GM23338 (cell line): ENCODE results near the gene XYLT1. TPM values are rescaled to one million over a fixed set of nuclear protein-coding genes. Genes with fewer than 3 reads are reported as not detected.

Experiments
- ATAC-seq: fragments of 200-7000 bp; cut with Tn5 transposase; 3 replicates; pipeline ENCODE4 v1.9.1; 2020
- DNase-seq: peaks from one replicate; pipeline ENCODE4 v3.0.0-alpha.2; 2015; ENCODE audit warnings: low spot score
- H2AFZ ChIP-seq: fragments of 200-600 bp; sonication (generic); 2 replicates; pipeline ENCODE4 v1.8.0; 2016; ENCODE audit warnings: antibody characterized with exemption, mild to moderate bottlenecking, moderate library complexity
- H3F3A ChIP-seq: fragments of 200-600 bp; sonication (generic); replicated peaks from 2 replicates; pipeline ENCODE4 v1.8.0; 2017; ENCODE audit warnings: antibody characterized with exemption, mixed run types, low read depth
- H3K27ac ChIP-seq: fragments of 200-600 bp; sonication (generic); 2 replicates; pipeline ENCODE4 v1.6.1; 2016; ENCODE audit warnings: low read depth
- H3K27me3 ChIP-seq: fragments of 200-600 bp; sonication (generic); 2 replicates; pipeline ENCODE4 v1.8.0; 2016; ENCODE audit warnings: mild to moderate bottlenecking, mixed run types, moderate library complexity; ENCODE audit not compliant: insufficient read depth
- H3K36me3 ChIP-seq: fragments of 200-600 bp; sonication (generic); 2 replicates; pipeline ENCODE4 v1.8.0; 2016; ENCODE audit warnings: mild to moderate bottlenecking; ENCODE audit not compliant: insufficient read depth
- H3K4me1 ChIP-seq: fragments of 200-600 bp; sonication (generic); 2 replicates; pipeline ENCODE4 v1.8.0; 2016; ENCODE audit warnings: mild to moderate bottlenecking, moderate library complexity; ENCODE audit not compliant: insufficient read depth
- H3K4me2 ChIP-seq: fragments of 200-600 bp; sonication (generic); 2 replicates; pipeline ENCODE4 v1.7.1; 2017; ENCODE audit warnings: mixed run types
- H3K4me3 ChIP-seq: fragments of 200-600 bp; sonication (generic); 2 replicates; pipeline ENCODE4 v1.6.1; 2016; ENCODE audit warnings: mixed run types
- H3K79me2 ChIP-seq: fragments of 200-600 bp; sonication (generic); replicated peaks from 2 replicates; pipeline ENCODE4 v1.8.0; 2017; ENCODE audit warnings: mild to moderate bottlenecking; ENCODE audit not compliant: insufficient read depth
- H3K9me2 ChIP-seq: fragments of 200-600 bp; sonication (generic); 2 replicates; pipeline ENCODE4 v1.8.0; 2017; ENCODE audit not compliant: insufficient read depth
- H4K20me1 ChIP-seq: fragments of 200-600 bp; sonication (generic); replicated peaks from 2 replicates; pipeline ENCODE4 v1.8.0; 2017; ENCODE audit warnings: mild to moderate bottlenecking; ENCODE audit not compliant: insufficient read depth
- H3K27ac Mint-ChIP-seq: 2 replicates; pipeline ENCODE4 v1.8.0; 2020; ENCODE audit warnings: inconsistent platforms, mild to moderate bottlenecking, moderate library complexity, mixed read lengths
- H3K27me3 Mint-ChIP-seq: 3 replicates; pipeline ENCODE4 v1.8.0; 2022; ENCODE audit warnings: low read depth, mild to moderate bottlenecking, moderate library complexity, mixed read lengths, inconsistent platforms; ENCODE audit not compliant: insufficient read depth, poor library complexity
- H3K36me3 Mint-ChIP-seq: 3 replicates; pipeline ENCODE4 v1.8.0; 2021; ENCODE audit warnings: low read depth, mild to moderate bottlenecking, inconsistent platforms, moderate library complexity, mixed read lengths
- H3K4me1 Mint-ChIP-seq: 3 replicates; pipeline ENCODE4 v1.8.0; 2020; ENCODE audit warnings: mild to moderate bottlenecking, inconsistent platforms, mixed read lengths
- H3K4me3 Mint-ChIP-seq: 3 replicates; pipeline ENCODE4 v1.8.0; 2021; ENCODE audit warnings: moderate library complexity, mild to moderate bottlenecking, inconsistent platforms, mixed read lengths
- H3K9me3 Mint-ChIP-seq: 3 replicates; pipeline ENCODE4 v1.8.0; 2020; ENCODE audit warnings: moderate library complexity, mild to moderate bottlenecking, inconsistent platforms, mixed read lengths
- CREB1 ChIP-seq: fragments of 250-450 bp; sonication (Bioruptor Pico); IDR thresholded peaks from 2 replicates; pipeline ENCODE4 v1.5.0; 2020; ENCODE audit warnings: low read depth, mild to moderate bottlenecking, moderate library complexity
- EZH2 ChIP-seq: fragments of 200-600 bp; sonication (generic); IDR thresholded peaks from one replicate; pipeline ENCODE4 v1.8.0; 2017; ENCODE audit warnings: antibody characterized with exemption, mild to moderate bottlenecking, low read depth; ENCODE audit not compliant: unreplicated experiment
- EZH2phosphoT487 ChIP-seq: fragments of 200-600 bp; sonication (generic); IDR thresholded peaks from one replicate; pipeline ENCODE4 v1.8.1; 2018; ENCODE audit warnings: antibody characterized with exemption; ENCODE audit not compliant: unreplicated experiment
- JUNB ChIP-seq: IDR thresholded peaks from one replicate; pipeline ENCODE4 v1.6.1; 2016; ENCODE audit warnings: antibody characterized with exemption; ENCODE audit not compliant: unreplicated experiment
- NANOG ChIP-seq: IDR thresholded peaks from 2 replicates; pipeline ENCODE4 v1.6.1; 2016; ENCODE audit warnings: antibody characterized with exemption, borderline replicate concordance
- POLR2AphosphoS5 ChIP-seq: IDR thresholded peaks from 2 replicates; pipeline ENCODE4 v1.6.1; 2016; ENCODE audit warnings: antibody characterized with exemption, low read depth
- STAT1 ChIP-seq: IDR thresholded peaks from one replicate; pipeline ENCODE4 v1.6.1; 2016; ENCODE audit warnings: antibody characterized with exemption; ENCODE audit not compliant: unreplicated experiment
- ZNF114 ChIP-seq: fragments of 250-450 bp; sonication (Bioruptor Pico); IDR thresholded peaks from 2 replicates; pipeline ENCODE4 v1.5.0; 2020; ENCODE audit warnings: mild to moderate bottlenecking, moderate library complexity
- ZNF331 ChIP-seq: fragments of 250-450 bp; sonication (Bioruptor Pico); IDR thresholded peaks from 2 replicates; pipeline ENCODE4 v1.5.0; 2020; ENCODE audit warnings: low read depth, mild to moderate bottlenecking, moderate library complexity
- polyA plus RNA-seq: library from polyadenylated mRNA; unstranded; fragments of >200 nt; fragmentation: Nextera tagmentation; extraction: Ambion mirVana; gene quantifications from 2 replicates; pipeline ENCODE4 v1.2.1, GENCODE V29; 2016
- total RNA-seq: library from RNA; depleted of rRNA; stranded (reverse); fragments of >200 nt; shearing (Covaris generic); gene quantifications from 2 replicates; pipeline ENCODE4 v1.2.3, GENCODE V29; 2014
- TF ChIP-seq, protein P1 (sequence below): IDR thresholded peaks from one replicate; pipeline ENCODE4 v1.6.1; 2018; ENCODE audit warnings: antibody characterized with exemption; ENCODE audit not compliant: unreplicated experiment
- TF ChIP-seq, protein P2 (sequence below): IDR thresholded peaks from 2 replicates; pipeline ENCODE4 v1.6.1; 2016; ENCODE audit warnings: antibody characterized with exemption
- TF ChIP-seq, protein P3 (sequence below), 2 experiments: fragments of 200-600 bp in 1 of 2; sonication (generic) in 1 of 2; conservative IDR thresholded peaks; 2 replicates each; pipeline versions ENCODE4 v1.5.1 to v1.6.1; 2016 to 2017; ENCODE audit warnings: antibody characterized with exemption in 2 of 2, low read depth in 2 of 2, mild to moderate bottlenecking in 2 of 2, moderate library complexity in 1 of 2

Gene XYLT1
- total and polyA plus RNA-seq, 2 experiments from 2014 or later = 3.5 to 24.7 TPM

DNA sequence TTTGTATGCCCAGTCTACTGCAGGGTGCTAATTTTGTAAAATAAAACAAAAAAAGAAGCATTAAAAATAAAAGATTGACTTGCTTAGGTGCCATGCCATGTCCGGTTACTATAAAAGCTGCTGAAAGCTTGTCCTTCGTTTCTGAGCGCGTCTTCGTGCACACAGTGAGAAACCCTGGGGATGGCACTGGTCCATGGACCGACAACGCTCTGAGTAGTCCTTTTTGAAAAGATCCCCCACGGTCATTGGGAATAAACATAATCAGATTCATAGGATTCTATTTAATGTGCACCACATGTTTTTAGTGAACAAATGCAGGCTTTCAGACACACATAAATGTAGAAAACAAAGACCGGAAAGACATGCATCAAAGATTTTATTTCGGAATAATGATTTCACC is 146.3 kb downstream of the XYLT1 start (continued):
- no peak for TF ChIP-seq STAT1
- TF ChIP-seq POLR2AphosphoS5 = no peak

DNA sequence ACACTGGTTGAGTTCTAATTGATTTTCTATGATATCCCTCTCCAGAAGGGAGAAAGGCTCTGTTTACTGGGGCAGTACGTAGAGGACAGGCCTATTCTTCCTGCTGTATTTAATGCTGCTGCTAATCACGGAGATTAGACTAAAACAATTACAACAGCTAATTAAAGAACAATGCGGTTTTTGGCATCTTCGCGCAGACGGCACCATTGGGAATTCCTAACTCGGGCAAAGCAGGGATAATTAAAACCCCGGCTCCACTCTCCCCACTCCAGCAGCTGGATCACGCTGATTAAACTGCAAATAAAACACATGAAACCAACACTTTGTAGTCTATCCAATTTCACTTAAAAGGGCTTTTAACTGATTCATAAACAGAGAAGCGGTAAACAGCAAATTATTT is 147.6 kb downstream of the XYLT1 start:
- no peaks in the 10 kb centered on the region for H3K36me3 Mint-ChIP-seq
- Histone ChIP-seq H3K9me2 (no peaks in the 10 kb centered on the region), H4K20me1 (no peaks in the 10 kb centered on the region), H3K36me3 (no peaks in the 10 kb centered on the region), H3K4me3 (no peak overlapping the region), H3K4me1 (peaks cover 19% of the 10 kb centered on the region; the same call in 1 of the 2 replicates), H3K27ac (no peak overlapping the region), H3K79me2 (peaks cover 42% of the 10 kb centered on the region), H3K27me3 (no peaks in the 10 kb centered on the region), H3K4me2 (no peak overlapping the region), H2AFZ (no peak overlapping the region), H3F3A (no peaks in the 10 kb centered on the region)
- no peak for ATAC-seq
- peaks cover 9% of the 10 kb centered on the region for H3K27me3 Mint-ChIP-seq
- TF ChIP-seq ZNF114 (CRISPR knock-in tag) (no peak), EZH2 (no peak), JUNB (no peak), CREB1 (CRISPR knock-in tag) (no peak), NANOG (no peak), EZH2phosphoT487 (no peak), ZNF331 (CRISPR knock-in tag) (no peak), POLR2AphosphoS5 (no peak), STAT1 (no peak)
- TF ChIP-seq, protein P1, sequence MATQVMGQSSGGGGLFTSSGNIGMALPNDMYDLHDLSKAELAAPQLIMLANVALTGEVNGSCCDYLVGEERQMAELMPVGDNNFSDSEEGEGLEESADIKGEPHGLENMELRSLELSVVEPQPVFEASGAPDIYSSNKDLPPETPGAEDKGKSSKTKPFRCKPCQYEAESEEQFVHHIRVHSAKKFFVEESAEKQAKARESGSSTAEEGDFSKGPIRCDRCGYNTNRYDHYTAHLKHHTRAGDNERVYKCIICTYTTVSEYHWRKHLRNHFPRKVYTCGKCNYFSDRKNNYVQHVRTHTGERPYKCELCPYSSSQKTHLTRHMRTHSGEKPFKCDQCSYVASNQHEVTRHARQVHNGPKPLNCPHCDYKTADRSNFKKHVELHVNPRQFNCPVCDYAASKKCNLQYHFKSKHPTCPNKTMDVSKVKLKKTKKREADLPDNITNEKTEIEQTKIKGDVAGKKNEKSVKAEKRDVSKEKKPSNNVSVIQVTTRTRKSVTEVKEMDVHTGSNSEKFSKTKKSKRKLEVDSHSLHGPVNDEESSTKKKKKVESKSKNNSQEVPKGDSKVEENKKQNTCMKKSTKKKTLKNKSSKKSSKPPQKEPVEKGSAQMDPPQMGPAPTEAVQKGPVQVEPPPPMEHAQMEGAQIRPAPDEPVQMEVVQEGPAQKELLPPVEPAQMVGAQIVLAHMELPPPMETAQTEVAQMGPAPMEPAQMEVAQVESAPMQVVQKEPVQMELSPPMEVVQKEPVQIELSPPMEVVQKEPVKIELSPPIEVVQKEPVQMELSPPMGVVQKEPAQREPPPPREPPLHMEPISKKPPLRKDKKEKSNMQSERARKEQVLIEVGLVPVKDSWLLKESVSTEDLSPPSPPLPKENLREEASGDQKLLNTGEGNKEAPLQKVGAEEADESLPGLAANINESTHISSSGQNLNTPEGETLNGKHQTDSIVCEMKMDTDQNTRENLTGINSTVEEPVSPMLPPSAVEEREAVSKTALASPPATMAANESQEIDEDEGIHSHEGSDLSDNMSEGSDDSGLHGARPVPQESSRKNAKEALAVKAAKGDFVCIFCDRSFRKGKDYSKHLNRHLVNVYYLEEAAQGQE = no peak
- TF ChIP-seq, protein P2, sequence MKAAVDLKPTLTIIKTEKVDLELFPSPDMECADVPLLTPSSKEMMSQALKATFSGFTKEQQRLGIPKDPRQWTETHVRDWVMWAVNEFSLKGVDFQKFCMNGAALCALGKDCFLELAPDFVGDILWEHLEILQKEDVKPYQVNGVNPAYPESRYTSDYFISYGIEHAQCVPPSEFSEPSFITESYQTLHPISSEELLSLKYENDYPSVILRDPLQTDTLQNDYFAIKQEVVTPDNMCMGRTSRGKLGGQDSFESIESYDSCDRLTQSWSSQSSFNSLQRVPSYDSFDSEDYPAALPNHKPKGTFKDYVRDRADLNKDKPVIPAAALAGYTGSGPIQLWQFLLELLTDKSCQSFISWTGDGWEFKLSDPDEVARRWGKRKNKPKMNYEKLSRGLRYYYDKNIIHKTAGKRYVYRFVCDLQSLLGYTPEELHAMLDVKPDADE = no peak
- TF ChIP-seq, protein P3, sequence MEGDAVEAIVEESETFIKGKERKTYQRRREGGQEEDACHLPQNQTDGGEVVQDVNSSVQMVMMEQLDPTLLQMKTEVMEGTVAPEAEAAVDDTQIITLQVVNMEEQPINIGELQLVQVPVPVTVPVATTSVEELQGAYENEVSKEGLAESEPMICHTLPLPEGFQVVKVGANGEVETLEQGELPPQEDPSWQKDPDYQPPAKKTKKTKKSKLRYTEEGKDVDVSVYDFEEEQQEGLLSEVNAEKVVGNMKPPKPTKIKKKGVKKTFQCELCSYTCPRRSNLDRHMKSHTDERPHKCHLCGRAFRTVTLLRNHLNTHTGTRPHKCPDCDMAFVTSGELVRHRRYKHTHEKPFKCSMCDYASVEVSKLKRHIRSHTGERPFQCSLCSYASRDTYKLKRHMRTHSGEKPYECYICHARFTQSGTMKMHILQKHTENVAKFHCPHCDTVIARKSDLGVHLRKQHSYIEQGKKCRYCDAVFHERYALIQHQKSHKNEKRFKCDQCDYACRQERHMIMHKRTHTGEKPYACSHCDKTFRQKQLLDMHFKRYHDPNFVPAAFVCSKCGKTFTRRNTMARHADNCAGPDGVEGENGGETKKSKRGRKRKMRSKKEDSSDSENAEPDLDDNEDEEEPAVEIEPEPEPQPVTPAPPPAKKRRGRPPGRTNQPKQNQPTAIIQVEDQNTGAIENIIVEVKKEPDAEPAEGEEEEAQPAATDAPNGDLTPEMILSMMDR (conservative IDR thresholded peaks at IDR 0.05; ENCODE audit: low read depth in 2 of 2) = no peak
- H3K4me3 Mint-ChIP-seq = no peak overlapping the region
- H3K4me1 Mint-ChIP-seq = peaks cover 19% of the 10 kb centered on the region
- no peak overlapping the region for H3K27ac Mint-ChIP-seq
- H3K9me3 Mint-ChIP-seq = no peaks in the 10 kb centered on the region
- DNase-seq = no peak
